ENCODE data around the gene FANCD2. TPM values are rescaled to one million over a fixed set of nuclear protein-coding genes. Genes with fewer than 3 reads are reported as not detected.

FANCD2 gene
- total RNA-seq, 1 experiment from 2014 or later, result 74.9 TPM

- Histone ChIP-seq H3K23ac (ENCODE audit: insufficient read length, low read depth, low read length) (no peak overlapping the region), H3K4me2 (ENCODE audit: insufficient read depth, insufficient read length, low read length) (no peak overlapping the region), H2AK5ac (ENCODE audit: insufficient read length, low read length) (no peak overlapping the region), H4K8ac (replicated peaks; ENCODE audit: insufficient read length, low read depth, low read length) (no peak overlapping the region), H2BK20ac (ENCODE audit: low read depth, low read length, poor library complexity, severe bottlenecking) (no peak overlapping the region), H2BK15ac (ENCODE audit: low read depth, low read length) (no peak overlapping the region), H2BK12ac (ENCODE audit: insufficient read length, low read depth, low read length) (no peak overlapping the region), H2AFZ (ENCODE audit: low read length) (no peak overlapping the region), H3K23me2 (ENCODE audit: insufficient read length, low read depth, low read length, poor library complexity, severe bottlenecking) (peaks cover 11% of the 10 kb centered on the region), H4K91ac (ENCODE audit: insufficient read length, low read depth, low read length) (no peak overlapping the region), H2BK120ac (ENCODE audit: low read depth, low read length, poor library complexity, severe bottlenecking) (no peak overlapping the region), H3K27ac (ENCODE audit: insufficient read length, low read depth, low read length) (no peak overlapping the region), H3K27me3 (ENCODE audit: insufficient read depth, low read length) (no peaks in the 10 kb centered on the region), H3K79me1 (ENCODE audit: insufficient read depth, low read depth, low read length, poor library complexity, severe bottlenecking) (no peaks in the 10 kb centered on the region), H3K4me1 (ENCODE audit: insufficient read depth, low read length) (no peaks in the 10 kb centered on the region), H3K56ac (ENCODE audit: insufficient read length, low read depth, low read length) (no peak overlapping the region), H3K18ac (ENCODE audit: insufficient read length, low read depth, low read length) (no peak overlapping the region), H3T11ph (ENCODE audit: low read length) (no peak overlapping the region), H4K5ac (ENCODE audit: insufficient read length, low read depth, low read length) (no peak overlapping the region), H4K20me1 (ENCODE audit: control insufficient read depth, insufficient read depth, insufficient read length) (no peaks in the 10 kb centered on the region), H3K4ac (ENCODE audit: low read depth, low read length) (no peak overlapping the region), H3K14ac (ENCODE audit: insufficient read depth, low read length) (no peak overlapping the region), H3K9ac (ENCODE audit: extremely low read depth, insufficient read length, low read length) (no peak overlapping the region), H2BK5ac (ENCODE audit: insufficient read length, low read length) (no peak overlapping the region), H3K9me3 (ENCODE audit: control insufficient read depth, low read depth, low read length) (no peaks in the 10 kb centered on the region), H3K79me2 (ENCODE audit: insufficient read depth, low read length) (peaks cover 3% of the 10 kb centered on the region; the same call in 1 of the 2 replicates)
- Mint-ChIP-seq H3K4me3 (no peak overlapping the region), H3K27me3 (ENCODE audit: low read depth) (no peaks in the 10 kb centered on the region), H3K4me1 (peaks cover 2% of the 10 kb centered on the region in 2 experiments), H3K36me3 (ENCODE audit: insufficient read depth in 1 of 3, low read depth in 3 of 3) (peaks cover 3 to 28% (median 19%) of the 10 kb centered on the region in 3 experiments; a peak in 5 of 7 replicates), H3K27ac (no peak overlapping the region), H3K9me3 (no peaks in the 10 kb centered on the region)
- TF ChIP-seq CTCF (conservative IDR thresholded peaks at IDR 0.05), result no peak
- no peak for DNase-seq
- no CpG with 5 or more reads among the region's 9 CpGs for WGBS (ENCODE audit: extremely low coverage, insufficient read length, low lambda C conversion rate)
Measured at GRCh38 chr3:10021856-10022775, 4.1 kb upstream of the FANCD2 start.

Data from H9 (cell line).